IPS DF 4.7 (cell line): ENCODE measurements around the gene FAM83B.
"Not testable (repeated sequence)": the region's sequence is repeated elsewhere in the genome, so short reads cannot be mapped to it uniquely, and the experiment has no call there.

Experiments
- DNase-seq: peaks from one replicate; pipeline ENCODE4 v3.0.0-alpha.2; 2013; ENCODE audit warnings: low spot score; ENCODE audit errors: extremely low read depth

FAM83B gene

GRCh38 chr6:54846243-54846856 is at the start of gene FAM83B:
Gene FAM83B, plus strand, starts transcription at chr6:54846771. Its CDS starts 23,476 bp downstream, at chr6:54870247.
- DNase-seq, result no peak

DNA sequence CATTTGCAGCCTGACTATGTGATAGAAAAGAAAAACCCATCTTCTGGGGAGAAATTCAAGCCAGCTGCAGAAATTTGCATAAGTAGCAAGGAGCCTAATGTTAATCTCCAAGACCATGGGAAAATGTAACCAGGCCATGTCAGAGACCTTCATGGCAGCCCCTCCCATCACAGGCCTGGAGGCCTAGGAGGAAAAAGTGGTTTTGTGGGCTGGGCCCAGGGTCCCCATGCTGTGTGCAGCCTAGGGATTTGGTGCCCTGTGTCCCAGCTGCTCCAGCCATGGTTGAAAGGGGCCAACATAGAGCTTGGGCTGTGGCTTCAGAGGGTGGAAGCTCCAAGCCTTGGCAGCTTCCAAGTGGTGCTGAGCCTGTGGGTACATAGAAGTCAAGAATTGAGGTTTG is 49.7 kb upstream of the FAM83B start:
- DNase-seq, result not testable (repeated sequence)

DNA sequence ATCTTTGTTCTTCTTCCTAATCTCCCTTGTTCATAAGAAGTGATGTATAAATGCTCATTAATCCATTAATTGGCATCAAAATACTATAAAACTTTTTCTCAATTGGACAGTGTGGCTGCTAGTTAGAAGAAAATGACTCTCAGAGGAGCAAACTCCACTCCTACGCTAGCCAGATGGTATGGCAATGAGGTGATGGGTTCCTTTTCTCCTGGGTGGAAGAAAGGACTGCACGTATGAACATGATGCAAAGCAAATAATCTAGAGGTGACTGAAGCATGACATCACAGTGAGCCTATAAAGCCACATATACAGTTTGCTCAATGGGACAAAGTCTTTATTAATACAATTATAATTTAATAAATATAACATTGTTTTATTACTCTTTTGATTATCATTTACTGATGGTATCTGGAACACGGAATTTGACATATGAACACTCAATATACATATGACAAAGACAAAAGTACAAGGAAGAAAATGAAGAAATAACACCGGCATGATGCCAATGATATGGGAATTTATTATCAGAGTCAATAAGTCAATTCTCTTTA is 46.4 kb upstream of the FAM83B start:
- no peak for DNase-seq

DNA sequence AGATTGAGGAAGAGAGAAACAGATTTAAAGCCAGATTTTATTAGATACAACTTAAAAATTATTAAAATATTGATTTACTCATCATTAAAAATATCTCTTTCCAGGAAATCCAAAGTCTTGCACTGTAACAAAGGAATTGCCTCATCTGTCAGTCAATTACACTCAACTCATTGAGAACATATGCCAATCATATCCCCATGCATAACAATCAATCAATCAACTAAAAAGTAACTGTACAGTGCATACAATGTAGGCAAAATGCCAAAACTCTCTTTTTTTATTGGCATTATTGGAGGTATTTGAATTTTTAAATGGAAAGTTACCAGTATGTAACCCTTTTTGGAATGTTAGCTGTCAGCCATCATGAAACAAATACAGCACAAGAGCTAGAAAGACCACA is 45.3 kb upstream of the FAM83B start:
- no peak for DNase-seq

GRCh38 chr6:54801669-54802068 is 44.9 kb upstream of the FAM83B start:
- DNase-seq, result no peak

- no peak for DNase-seq
These were observed 43.6 kb upstream of the FAM83B start for GRCh38 chr6:54802775-54803634.

- no peak for DNase-seq
These were observed 41.5 kb upstream of the FAM83B start for GRCh38 chr6:54805077-54805476.

- no peak for DNase-seq
These were observed 36.4 kb upstream of the FAM83B start for GRCh38 chr6:54810147-54810546.

DNA sequence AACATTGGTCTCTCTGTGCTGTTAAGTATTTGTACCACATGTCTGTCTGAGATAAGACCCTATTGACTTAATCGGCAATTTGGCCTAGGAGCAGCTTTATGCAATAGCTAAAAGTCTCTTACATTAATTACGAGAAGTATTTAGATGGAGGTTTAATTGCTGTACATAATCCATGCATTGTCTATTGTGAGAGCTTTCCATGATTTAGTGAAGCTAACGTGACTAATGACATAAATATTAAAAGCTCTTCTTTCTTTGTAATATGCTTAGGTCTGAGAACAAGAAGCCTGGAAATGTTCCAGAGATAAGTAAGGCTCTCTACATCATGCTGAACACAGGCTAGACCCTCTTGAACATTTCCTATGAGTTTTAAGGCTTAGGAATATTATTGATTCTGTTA is 32.7 kb upstream of the FAM83B start:
- no peak for DNase-seq

DNA sequence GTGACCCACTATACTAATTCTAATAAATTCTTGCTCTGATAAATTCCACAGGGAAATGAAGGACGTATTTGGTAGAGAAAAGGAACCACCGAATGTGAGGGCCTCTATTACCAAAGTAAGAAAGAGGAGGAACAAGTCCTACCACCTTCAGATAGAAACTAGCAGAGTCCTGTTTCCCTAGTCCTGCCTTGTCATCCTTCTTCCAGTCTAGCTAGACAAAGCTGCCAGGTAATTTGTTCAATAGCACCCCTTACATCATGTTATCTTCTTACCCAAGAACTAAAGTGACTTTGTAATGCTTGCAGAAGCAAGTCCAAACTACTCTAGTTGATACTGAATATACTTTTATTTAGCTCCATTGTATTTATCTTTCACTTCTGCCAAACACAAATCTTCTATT is 29.3 kb upstream of the FAM83B start:
- no peak for DNase-seq

DNA sequence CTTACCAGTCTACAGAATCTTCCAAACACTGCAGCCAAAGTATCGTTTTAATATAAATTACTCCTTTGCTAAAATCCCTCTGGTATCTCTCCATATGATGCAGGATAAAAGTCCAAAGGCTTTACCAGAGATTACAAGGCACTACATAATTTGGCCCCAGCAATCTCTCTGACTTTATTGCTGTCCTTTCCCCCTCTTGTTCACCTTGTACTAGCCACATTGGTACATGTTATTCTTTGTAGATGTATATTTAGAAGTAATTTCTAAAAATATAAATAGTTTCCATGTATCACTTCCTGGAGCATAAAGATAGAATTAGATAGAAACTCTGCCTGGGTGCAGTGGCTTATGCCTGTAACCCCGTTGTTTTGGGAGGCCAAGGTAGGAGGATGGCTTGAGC is 28.7 kb upstream of the FAM83B start:
- DNase-seq, result no peak

DNA sequence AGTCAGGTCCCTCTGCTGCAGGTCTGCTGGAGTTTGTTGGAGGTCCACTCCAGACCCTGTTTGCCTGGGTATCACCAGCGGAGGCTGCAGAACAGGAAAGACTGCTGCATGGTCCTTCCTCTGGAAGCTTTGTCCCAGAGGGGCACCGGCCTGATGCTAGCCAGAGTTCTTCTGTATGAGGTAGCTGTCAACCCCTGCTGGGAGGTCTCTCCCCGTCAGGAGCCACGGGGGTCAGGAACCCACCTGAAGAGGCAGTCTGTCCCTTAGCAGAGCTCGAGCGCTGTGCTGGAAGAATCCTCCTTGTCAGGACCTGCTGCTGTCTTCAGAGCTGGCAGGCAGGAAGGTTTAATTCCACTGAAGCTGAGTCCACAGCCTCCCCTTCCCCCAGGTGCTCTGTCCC is 22.3 kb upstream of the FAM83B start:
- DNase-seq, result not testable (repeated sequence)

DNA sequence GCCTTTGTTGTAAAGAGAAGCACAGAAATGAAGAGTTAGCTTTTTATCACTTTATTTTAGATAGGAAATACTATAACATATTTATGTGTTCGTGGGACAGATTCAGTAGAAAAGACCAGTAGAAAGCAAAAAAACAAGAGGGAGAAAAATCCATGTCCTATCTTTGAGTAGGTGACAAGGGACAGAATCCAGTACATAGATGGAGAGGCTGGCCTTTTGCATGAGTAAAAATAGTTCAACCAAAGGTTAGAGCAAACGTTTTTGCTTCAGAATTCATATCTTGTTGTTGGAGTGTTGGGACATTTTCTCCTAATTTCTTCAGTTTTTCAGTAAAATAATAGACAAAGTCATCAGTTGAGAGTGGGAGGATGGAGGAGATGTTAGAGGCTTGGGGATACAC is 19.6 kb upstream of the FAM83B start:
- no peak for DNase-seq

DNA sequence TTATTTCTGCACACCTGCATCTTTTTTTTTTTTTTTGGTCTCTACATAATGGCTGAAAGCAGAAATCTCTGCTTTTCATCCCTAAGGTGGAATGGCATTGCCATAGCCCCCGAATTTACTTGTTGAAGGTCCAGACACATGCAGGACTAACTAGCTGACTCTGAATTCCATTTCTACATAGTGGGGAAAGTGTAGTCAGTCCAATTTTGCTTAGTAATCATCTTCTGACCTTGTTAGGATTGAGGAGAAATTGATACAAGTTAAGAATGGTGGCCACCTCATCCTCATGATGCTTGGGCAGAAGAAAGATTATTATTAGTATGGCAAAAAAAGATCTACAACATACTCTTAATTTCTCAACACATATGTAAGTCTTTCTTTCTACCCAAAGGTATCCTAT is 16.4 kb upstream of the FAM83B start:
- no peak for DNase-seq

DNA sequence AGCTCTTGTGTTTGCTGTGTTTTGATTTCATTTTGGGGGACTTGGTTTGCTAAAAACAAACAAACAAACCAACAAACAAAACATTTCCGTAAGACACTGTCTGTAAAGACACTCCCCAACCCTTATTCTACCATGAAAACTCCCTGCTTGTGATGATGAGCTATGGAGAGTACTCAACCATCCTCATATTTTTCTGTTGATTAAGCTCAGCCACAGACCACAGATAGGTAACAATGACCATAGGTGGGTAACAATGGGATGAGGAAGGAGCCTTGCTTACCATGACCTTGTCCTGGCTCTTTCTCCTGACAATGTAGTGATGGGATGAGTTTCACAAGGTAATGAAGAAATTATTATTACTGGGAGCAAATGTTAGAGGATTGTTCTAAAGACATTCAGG is 11.4 kb upstream of the FAM83B start:
- DNase-seq, result no peak

DNA sequence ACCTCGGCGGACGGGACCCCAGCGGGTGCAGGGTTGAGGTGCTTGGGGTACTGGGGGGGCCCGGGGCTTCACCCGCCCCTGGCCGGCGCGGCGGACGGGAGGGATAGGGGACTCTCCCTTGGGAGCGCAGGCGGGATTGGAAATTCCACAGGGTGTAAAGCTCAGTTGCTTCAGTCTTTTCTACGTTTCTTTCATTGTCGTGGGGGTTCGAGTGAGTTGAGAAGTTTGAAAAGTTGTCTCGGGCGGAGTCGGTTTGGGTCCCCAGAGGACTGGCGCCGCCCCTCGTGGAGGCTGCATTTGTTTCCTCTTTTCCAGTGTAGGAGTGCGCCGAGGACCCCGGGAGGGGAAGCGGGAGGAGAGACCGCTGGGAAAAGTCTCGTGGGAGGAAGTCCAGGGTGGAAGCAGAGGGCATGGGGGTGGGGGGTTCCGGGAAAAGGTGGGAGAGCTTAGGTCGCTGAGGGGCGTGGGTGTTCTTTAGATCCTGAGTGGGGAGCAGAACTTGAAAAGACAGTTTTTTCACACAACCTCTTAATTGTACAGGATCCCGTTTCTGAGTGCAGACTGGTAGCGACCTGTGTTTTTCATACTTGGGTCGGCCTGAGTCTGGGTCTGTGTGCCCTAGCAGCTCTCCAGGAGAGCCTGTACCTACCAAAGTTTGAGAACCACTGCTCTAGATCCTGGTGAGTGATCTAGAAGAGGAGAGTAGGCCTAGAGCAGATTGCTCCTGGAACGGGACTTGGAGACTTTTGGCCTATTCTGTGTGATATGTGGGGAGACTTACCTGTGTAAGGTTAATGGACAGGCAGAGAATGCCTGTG is 495 bp downstream of the FAM83B start:
- no peak for DNase-seq

DNA sequence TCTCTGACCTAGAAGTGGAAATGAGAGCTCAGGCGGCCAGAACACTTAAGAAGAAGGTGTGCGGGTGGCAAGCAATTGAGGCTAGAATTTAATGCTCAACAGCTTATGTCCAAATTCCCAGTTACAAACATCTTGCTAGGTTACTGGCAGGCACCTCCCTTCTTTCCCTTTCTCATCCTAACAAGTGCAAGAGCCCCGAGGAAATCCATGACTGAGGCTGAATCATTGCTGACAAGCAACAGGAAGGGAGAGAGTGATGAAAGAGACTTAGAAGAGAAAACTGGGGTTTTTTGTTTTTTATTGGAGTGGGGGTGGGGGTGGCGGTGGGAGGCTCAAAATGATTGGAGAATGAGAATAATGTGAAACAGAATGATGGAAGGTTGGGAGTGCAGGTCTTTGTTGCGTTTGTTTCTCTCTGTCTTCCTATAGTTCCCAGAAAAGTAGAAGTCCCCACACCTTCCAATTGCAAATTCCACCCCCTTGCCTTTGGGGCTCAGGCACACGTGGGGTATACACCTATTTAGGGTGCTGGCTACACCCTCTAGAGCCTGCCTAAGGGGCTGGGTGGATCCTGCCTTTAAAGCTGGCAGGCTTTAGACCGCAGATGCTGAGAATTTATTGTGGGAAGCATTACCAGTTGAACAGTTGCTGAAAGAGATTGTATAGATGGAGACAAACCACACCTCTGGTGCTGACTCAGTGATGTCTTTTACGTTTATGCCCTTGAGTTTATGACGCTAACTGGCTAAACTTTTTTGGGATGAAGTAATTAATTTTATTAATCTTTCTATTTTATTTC is 1.4 kb downstream of the FAM83B start:
- no peak for DNase-seq

DNA sequence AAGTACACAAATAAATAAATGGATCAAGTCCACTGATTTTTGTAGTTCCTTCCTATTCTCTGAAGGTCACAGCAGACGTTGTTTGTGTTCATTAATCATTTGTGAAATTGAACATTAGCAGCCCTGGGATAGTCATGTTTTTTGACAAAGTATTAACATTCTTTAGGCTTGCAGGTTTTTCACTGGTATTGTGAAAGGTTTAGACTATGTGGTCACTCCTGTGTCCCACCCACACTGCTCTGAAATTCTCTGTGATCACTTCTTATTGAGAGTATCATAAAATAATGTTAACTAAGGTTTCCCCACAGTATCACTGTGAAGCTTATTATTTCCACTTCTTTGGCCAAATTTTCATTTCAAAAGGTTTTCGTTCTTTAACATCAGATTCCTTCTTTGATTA is 3.5 kb downstream of the FAM83B start:
- no peak for DNase-seq

DNA sequence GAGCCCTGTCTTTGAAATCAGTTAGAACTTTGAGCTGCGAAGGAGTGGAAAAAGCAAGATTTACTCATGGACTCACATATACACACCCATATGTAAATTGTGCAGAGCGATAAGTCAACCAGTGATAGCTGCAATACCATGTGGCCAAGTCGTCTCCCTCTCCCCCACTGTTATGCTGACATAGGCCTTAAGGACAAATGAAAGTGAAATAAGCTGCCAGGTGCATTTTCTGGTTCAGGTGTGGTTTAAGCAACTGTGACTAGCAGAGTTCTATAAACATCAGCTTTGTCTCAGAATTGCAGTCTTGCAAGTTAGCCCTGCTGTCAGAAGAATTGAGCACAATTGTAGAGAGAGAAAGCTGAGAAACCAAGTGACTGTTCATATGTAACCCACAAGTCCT is 9.6 kb downstream of the FAM83B start:
- DNase-seq, result no peak

DNA sequence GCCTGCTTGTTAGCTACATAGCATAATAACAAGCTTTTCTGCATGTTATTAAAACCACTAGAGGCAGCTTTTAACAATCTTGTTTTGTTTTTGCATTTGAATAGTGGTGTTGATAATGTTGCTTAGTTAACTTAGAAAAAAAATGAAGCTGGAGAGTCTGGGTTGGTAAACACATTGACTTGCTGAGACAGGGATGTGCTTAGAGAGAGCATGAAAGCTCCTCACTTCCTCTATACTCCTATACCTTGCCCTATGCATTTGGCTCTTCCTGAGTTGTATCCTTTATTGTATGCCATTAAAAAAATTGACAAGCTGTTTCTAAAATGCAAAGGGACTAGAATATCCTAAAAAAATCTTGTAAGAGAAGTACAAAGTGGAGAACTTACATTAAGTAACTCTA is 13.6 kb downstream of the FAM83B start:
- DNase-seq, result no peak

DNA sequence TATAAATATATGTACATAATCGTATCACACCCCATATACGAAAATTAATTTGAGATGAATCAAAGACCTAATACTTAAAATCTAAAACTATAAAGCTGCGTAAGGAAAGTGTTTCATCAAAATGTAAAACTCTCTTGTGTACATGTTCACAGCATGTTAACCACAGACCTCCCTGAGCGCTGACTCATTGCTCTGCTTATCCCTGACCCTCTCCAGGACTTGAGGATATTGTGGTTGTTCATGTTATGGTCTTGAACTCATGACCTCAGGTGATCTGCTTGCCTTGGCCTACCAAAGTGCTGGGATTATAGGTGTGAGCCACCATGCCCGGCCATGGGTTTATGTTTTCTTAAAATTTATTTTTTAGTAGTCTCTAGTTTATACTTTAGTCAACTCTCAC is 14.2 kb downstream of the FAM83B start:
- no peak for DNase-seq
